Myocyte (in vitro differentiated cells): Measurements from ENCODE around the gene SCUBE1. TPM values are rescaled to one million over a fixed set of nuclear protein-coding genes. Genes with fewer than 3 reads are reported as not detected.
A peak's percentile ranks its signal among the peaks of the same experiment; 100 is the strongest.

ENCODE experiments used
- DNase-seq: peaks from one replicate; pipeline ENCODE4 v3.0.0-alpha.2; 2012; ENCODE audit warnings: low read depth
- total RNA-seq: library from RNA; depleted of rRNA; stranded (reverse); fragments of >200 nt; gene quantifications from 2 replicates; pipeline ENCODE4 v1.2.3, GENCODE V29; 2014

Gene SCUBE1
- total RNA-seq, 1 donor from 2014 or later = not detected

GRCh38 chr22:43329061-43329460 lies 14.1 kb downstream of the SCUBE1 start:
- no peak for DNase-seq

GRCh38 chr22:43327157-43327438 lies 16.1 kb downstream of the SCUBE1 start:
- no peak for DNase-seq

GRCh38 chr22:43326331-43327156 lies 16.6 kb downstream of the SCUBE1 start:
- no peak for DNase-seq

GRCh38 chr22:43325176-43325575 lies 18.0 kb downstream of the SCUBE1 start:
- DNase-seq = no peak

GRCh38 chr22:43320943-43321900 lies 21.9 kb downstream of the SCUBE1 start:
- DNase-seq = no peak

- no peak for DNase-seq
Observed at GRCh38 chr22:43319661-43320486, 23.3 kb downstream of the SCUBE1 start.

- no peak for DNase-seq
Observed at GRCh38 chr22:43317239-43317638, 25.9 kb downstream of the SCUBE1 start.

- no peak for DNase-seq
Observed at GRCh38 chr22:43315687-43316217, 27.4 kb downstream of the SCUBE1 start.

GRCh38 chr22:43314611-43315010 lies 28.6 kb downstream of the SCUBE1 start:
- no peak for DNase-seq

GRCh38 chr22:43313890-43314474 lies 29.2 kb downstream of the SCUBE1 start:
- DNase-seq = no peak

- DNase-seq = no peak
Observed at GRCh38 chr22:43313244-43313889, 29.8 kb downstream of the SCUBE1 start.

- no peak for DNase-seq
Observed at GRCh38 chr22:43312608-43313007, 30.6 kb downstream of the SCUBE1 start.

GRCh38 chr22:43310798-43311197 lies 32.4 kb downstream of the SCUBE1 start:
- DNase-seq = no peak

- DNase-seq = no peak
Observed at GRCh38 chr22:43310311-43310710, 32.9 kb downstream of the SCUBE1 start.

- no peak for DNase-seq
Observed at GRCh38 chr22:43308836-43309235, 34.3 kb downstream of the SCUBE1 start.

GRCh38 chr22:43308060-43308830 lies 34.9 kb downstream of the SCUBE1 start:
- no peak for DNase-seq

GRCh38 chr22:43305806-43306205 lies 37.4 kb downstream of the SCUBE1 start:
- DNase-seq = peak; percentile 50

- DNase-seq = no peak
Observed at GRCh38 chr22:43304831-43305590, 38.2 kb downstream of the SCUBE1 start.

GRCh38 chr22:43303751-43304150 lies 39.4 kb downstream of the SCUBE1 start:
- no peak for DNase-seq
